Coronary artery (tissue), 2 donors: ENCODE results near the gene NANP.
"Not testable (repeated sequence)": the region's sequence is repeated elsewhere in the genome, so short reads cannot be mapped to it uniquely, and the experiment has no call there.

Source experiments
- DNase-seq: peaks from one replicate; pipeline ENCODE4 v3.0.0-alpha.2; 2017; ENCODE audit warnings: low spot score
- H3K27ac ChIP-seq, 2 donors: fragments of 200-600 bp; sonication (generic); one replicate each; pipeline ENCODE4 v1.5.1; 2016 to 2019
- H3K4me3 ChIP-seq: fragments of 200-600 bp; sonication (generic); 2 replicates; pipeline ENCODE4 v1.5.1; 2016; ENCODE audit warnings: mild to moderate bottlenecking, moderate library complexity
- TF ChIP-seq, protein P1 (sequence below): fragments of 200-600 bp; sonication (generic); IDR thresholded peaks from one replicate; pipeline ENCODE4 v1.5.1; 2019; ENCODE audit warnings: antibody characterized with exemption

The NANP gene

DNA sequence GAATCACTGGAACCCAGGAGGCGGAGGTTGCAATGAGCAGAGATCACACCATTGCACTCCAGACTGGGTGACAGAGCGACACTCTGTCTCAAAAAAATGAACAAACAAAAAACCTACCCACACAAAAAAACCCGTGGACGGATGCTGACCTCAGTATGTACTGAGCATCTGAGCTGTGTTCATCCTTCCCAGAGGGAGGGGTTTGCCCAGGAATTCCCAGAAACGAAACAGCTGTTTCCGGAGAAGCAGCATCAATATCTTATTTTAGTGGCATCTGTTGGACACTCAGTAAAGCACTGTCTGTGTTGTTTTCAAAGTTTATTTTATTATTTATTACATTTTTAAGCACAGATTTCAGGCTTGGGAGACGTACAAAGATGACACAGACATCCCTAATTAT, 18.7 kb downstream of the NANP start:
- Histone ChIP-seq H3K27ac (no peak overlapping the region), H3K4me3 (no peak overlapping the region)
- no peak for DNase-seq
- TF ChIP-seq, protein P1, sequence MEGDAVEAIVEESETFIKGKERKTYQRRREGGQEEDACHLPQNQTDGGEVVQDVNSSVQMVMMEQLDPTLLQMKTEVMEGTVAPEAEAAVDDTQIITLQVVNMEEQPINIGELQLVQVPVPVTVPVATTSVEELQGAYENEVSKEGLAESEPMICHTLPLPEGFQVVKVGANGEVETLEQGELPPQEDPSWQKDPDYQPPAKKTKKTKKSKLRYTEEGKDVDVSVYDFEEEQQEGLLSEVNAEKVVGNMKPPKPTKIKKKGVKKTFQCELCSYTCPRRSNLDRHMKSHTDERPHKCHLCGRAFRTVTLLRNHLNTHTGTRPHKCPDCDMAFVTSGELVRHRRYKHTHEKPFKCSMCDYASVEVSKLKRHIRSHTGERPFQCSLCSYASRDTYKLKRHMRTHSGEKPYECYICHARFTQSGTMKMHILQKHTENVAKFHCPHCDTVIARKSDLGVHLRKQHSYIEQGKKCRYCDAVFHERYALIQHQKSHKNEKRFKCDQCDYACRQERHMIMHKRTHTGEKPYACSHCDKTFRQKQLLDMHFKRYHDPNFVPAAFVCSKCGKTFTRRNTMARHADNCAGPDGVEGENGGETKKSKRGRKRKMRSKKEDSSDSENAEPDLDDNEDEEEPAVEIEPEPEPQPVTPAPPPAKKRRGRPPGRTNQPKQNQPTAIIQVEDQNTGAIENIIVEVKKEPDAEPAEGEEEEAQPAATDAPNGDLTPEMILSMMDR, result no peak

DNA sequence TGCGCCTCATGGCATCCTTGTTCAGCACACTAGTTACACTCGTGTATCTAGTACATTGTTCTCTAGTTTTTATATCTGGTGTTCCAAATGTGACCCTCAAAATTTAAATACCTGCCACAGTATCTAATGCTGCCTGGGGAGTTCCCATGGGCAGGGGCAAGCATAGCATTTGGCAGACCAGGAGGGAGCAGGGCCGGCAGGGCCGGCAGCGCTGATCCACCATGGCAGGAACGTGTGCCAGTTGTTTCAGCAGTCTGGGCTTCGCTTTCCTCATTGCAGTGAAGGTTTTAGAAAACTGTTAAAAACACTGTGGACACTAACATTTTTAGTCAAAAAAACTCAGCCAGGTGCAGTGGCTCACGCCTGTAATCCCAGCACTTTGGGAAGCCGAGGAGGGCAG, 19.2 kb downstream of the NANP start:
- H3K4me3 ChIP-seq, result no peak overlapping the region
- TF ChIP-seq, protein P1, result no peak
- no peak overlapping the region for H3K27ac ChIP-seq
- DNase-seq, result no peak

DNA sequence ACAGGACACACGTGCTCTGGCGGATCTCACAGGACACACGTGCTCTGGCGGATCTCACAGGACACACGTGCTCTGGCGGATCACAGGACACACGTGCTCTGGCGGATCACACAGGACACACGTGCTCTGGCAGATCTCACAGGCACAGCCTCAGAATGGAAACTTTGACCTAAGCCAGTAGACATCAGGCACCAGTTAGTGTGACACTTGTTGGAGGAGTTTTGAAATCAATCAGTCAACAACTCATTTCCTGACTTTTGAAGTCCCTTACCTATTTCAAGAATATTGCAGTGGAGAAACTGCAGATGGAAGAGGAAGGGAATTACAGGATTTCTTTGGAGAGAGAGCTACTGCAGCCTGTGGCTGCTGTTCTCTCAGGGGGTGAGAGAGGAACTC, 20.9 kb downstream of the NANP start:
- H3K27ac ChIP-seq, H3K4me3 ChIP-seq, DNase-seq: not testable (repeated sequence)

DNA sequence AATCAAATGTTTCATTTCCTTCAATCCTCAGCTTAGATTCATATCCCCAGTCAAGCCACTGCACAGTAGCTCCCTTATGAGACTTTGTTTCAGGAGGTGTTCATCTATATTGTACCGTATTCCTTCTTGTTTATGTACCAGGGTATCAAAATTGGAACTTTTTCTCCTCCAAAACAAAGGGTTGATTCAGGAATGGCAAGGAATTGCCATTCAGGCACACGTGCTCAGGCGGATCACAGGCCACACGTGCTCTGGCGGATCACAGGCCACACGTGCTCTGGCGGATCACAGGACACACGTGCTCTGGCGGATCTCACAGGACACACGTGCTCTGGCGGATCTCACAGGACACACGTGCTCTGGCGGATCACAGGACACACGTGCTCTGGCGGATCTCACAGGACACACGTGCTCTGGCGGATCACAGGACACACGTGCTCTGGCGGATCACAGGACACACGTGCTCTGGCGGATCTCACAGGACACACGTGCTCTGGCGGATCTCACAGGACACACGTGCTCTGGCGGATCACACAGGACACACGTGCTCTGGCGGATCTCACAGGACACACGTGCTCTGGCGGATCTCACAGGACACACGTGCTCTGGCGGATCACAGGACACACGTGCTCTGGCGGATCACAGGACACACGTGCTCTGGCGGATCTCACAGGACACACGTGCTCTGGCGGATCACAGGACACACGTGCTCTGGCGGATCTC, 21.5 kb downstream of the NANP start:
- H3K27ac ChIP-seq, H3K4me3 ChIP-seq, DNase-seq: not testable (repeated sequence)

DNA sequence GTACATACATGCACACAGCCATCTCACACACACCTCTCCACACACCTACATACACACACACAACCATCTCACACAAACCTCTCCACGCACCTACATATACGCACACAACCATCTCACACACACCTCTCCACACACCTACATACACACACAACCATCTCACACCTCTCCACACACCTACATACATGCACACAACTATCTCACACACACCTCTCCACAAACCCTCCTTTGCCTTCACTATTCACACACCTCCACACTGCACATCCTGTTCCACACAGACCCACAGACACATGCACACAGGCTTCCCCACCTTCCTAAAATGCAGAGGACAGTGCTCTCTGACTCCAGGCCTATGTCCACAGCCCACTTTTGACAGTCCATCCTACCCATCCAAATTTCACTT, 22.2 kb downstream of the NANP start:
- DNase-seq, result no peak
- no peak overlapping the region for H3K27ac ChIP-seq
- TF ChIP-seq, protein P1, result no peak
- no peak overlapping the region for H3K4me3 ChIP-seq

DNA sequence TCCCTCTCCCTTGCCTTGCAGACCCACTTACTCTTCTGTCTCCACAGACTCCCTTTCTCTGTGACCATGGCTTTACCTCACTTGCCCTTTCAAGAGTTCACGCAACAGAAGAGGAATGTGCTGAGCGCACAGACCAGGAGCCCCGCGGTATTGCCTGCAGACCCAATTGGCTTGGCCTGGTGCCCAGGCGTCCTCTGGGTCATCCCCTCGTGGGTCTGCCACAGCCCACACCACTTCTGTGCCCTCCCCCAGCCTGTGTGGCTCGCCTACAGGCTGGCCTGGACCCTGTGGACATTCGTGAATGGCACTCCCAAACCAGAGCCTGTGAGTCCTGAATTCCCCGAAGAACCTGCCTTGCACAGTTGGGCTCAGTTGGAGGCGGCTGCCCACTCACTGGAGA, 23.2 kb downstream of the NANP start:
- TF ChIP-seq, protein P1, result no peak
- no peak overlapping the region for H3K27ac ChIP-seq
- no peak overlapping the region for H3K4me3 ChIP-seq
- DNase-seq, result no peak

DNA sequence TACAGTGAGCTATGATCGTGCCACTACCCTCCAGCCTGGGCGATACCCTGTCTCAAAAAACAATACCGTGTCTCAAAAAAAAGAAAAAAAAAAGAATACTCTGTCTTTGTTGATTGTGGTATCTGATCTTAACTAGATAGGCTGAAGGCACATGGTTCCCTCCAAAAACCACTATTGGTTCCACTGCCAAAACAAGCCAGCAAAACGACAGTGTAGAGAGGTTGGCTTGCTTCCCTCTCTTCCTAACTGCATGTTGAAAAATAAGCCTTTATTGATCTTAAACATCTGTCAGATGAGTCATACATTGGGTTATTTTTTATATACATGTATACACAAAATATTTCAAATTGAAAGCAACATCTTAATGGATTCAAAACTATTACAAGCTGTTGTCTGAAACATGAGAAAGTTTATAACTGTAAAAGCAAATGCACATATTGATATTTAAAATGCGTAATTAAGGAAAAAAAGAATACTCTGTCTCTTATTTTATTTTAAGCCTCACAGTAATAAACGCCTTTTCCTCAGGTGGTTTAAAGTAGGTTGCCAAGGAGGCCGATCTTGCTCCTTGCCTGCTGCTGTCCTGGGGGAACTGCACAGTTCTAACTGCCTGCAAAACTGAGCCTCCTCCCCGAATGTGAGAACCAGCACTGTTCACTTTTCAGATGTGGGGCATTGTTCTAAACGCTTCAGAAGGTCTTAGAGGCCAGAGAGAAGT, 31.5 kb downstream of the NANP start:
- no peak overlapping the region for H3K4me3 ChIP-seq
- TF ChIP-seq, protein P1, result no peak
- no peak for DNase-seq
- no peak overlapping the region for H3K27ac ChIP-seq

DNA sequence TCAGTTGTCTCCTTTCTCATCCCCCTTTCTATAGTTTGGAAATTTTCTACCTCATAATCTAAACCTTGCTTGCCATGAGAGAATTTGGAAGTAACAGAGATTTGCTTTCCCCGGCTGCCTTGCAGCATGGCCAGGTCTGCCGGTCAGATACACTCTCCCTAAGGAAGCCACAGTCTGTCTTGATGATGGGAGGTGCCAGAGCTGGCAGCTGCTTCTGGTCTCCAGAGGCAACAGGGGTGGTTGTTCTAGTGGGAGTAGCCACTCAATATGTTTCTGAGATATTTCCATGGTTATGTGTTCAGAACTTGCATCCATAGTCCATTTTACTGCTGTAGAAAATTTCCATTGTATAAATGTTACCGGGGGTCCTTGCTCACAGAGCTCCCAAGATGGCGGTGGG, 33.0 kb downstream of the NANP start:
- DNase-seq, H3K4me3 ChIP-seq, H3K27ac ChIP-seq: not testable (repeated sequence)
